AG09309 (cell line): Measurements from ENCODE around the gene FBXW4.

Source experiments
- DNase-seq: peaks from one replicate; pipeline ENCODE4 v3.0.0-alpha.2; 2010; ENCODE audit warnings: low read depth
- H3K4me3 ChIP-seq: 2 replicates; pipeline ENCODE4 v1.5.1; 2011; ENCODE audit warnings: mild to moderate bottlenecking, low read depth, low read length, moderate library complexity; ENCODE audit not compliant: control insufficient read depth
- TF ChIP-seq, protein P1 (sequence below): IDR thresholded peaks from 2 replicates; pipeline ENCODE4 v1.5.1; 2011; ENCODE audit warnings: mild to moderate bottlenecking, low read depth, low read length, inconsistent platforms; ENCODE audit not compliant: insufficient read depth, control insufficient read depth; ENCODE audit errors: missing control alignments

FBXW4 gene, protein sequence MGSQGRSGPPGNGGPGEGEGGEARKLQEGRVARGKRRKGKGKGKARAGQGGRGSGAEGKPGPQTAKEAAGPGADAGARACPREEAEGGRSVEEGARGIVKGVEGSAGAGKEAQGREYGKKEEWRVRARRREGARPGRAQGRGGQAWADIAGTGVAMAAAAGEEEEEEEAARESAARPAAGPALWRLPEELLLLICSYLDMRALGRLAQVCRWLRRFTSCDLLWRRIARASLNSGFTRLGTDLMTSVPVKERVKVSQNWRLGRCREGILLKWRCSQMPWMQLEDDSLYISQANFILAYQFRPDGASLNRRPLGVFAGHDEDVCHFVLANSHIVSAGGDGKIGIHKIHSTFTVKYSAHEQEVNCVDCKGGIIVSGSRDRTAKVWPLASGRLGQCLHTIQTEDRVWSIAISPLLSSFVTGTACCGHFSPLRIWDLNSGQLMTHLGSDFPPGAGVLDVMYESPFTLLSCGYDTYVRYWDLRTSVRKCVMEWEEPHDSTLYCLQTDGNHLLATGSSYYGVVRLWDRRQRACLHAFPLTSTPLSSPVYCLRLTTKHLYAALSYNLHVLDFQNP

DNA sequence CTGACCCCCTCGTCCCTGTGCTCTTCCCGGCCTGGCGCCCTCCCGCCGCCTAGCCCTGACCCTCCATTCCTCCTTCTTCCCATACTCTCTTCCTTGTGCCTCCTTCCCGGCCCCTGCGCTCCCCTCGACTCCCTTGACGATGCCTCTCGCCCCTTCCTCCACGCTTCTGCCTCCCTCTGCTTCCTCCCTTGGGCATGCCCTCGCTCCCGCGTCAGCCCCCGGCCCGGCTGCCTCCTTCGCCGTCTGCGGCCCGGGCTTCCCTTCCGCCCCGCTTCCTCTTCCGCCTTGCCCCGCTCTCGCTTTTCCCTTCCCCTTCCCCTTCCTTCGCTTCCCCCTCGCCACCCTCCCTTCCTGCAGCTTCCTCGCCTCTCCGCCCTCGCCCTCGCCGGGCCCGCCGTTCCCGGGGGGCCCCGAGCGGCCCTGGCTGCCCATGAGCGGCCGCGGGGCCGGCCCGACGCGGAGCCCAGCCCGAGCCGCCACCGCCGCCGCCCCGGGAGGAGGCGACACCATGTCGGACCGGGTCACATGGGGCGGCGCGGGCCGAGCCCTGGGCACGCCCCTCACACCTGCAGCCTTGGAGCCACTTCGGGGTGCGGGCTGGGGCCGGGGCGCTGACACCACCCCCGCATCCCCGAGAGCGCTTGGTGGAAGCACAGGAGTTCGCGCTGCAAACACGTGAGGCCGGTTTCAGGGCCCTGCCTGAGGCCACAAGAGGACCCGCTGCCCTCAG lies at the start of gene FBXW4:
Gene FBXW4 (minus strand): TSS at position 497 of the 730 bp plus-strand sequence. CDS start 65 bp downstream, at position 432.
- TF ChIP-seq, protein P1, sequence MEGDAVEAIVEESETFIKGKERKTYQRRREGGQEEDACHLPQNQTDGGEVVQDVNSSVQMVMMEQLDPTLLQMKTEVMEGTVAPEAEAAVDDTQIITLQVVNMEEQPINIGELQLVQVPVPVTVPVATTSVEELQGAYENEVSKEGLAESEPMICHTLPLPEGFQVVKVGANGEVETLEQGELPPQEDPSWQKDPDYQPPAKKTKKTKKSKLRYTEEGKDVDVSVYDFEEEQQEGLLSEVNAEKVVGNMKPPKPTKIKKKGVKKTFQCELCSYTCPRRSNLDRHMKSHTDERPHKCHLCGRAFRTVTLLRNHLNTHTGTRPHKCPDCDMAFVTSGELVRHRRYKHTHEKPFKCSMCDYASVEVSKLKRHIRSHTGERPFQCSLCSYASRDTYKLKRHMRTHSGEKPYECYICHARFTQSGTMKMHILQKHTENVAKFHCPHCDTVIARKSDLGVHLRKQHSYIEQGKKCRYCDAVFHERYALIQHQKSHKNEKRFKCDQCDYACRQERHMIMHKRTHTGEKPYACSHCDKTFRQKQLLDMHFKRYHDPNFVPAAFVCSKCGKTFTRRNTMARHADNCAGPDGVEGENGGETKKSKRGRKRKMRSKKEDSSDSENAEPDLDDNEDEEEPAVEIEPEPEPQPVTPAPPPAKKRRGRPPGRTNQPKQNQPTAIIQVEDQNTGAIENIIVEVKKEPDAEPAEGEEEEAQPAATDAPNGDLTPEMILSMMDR, result no peak
- H3K4me3 ChIP-seq, result peak within 1 kb of the TSS; percentile 50
- DNase-seq, result no peak

GRCh38 chr10:101744267-101744666 lies 49.3 kb upstream of the FBXW4 start:
- H3K4me3 ChIP-seq, result no peak overlapping the region
- TF ChIP-seq, protein P1, result no peak
- no peak for DNase-seq

GRCh38 chr10:101741938-101742337 lies 47.0 kb upstream of the FBXW4 start:
- TF ChIP-seq, protein P1, result no peak
- no peak overlapping the region for H3K4me3 ChIP-seq
- no peak for DNase-seq

GRCh38 chr10:101736666-101737065 lies 41.7 kb upstream of the FBXW4 start:
- TF ChIP-seq, protein P1, result no peak
- no peak for DNase-seq
- no peak overlapping the region for H3K4me3 ChIP-seq

DNA sequence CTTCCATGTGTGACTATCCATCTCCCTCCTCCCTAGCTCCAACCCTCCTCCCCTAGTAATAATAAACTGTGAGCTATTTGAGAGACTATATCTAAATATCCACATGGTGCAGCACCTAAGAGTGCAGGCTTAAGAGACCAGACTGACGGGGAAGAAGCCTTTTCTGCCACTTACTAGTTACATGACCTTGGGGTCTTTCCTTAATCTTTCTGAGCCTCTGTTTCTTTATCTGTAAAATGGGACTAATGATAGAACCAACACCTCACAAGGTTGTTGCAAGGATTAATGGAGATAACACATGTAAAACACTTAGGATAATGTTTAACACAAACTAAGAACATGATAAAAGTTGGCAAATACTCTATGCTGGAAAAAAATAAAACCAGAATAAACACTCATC lies 37.1 kb upstream of the FBXW4 start:
- no peak overlapping the region for H3K4me3 ChIP-seq
- TF ChIP-seq, protein P1, result no peak
- DNase-seq, result no peak

GRCh38 chr10:101726115-101726387 lies 31.1 kb upstream of the FBXW4 start:
- DNase-seq, result no peak
- TF ChIP-seq, protein P1, result no peak
- no peak overlapping the region for H3K4me3 ChIP-seq
